HFF-Myc (cell line): ENCODE measurements around the gene WDR33.

Source experiments
- DNase-seq: peaks from one replicate; pipeline ENCODE4 v3.0.0-alpha.2; 2011; ENCODE audit warnings: low read depth; ENCODE audit errors: extremely low read depth
- H3K4me3 ChIP-seq: replicated peaks from 2 replicates; pipeline ENCODE4 v1.5.1; 2011; ENCODE audit warnings: low read depth, mild to moderate bottlenecking, control low read depth, low read length
- TF ChIP-seq, protein P1 (sequence below): IDR thresholded peaks from 2 replicates; pipeline ENCODE4 v1.5.1; 2012; ENCODE audit warnings: mild to moderate bottlenecking, low read depth, low read length, control low read depth; ENCODE audit errors: missing control alignments

Gene WDR33

DNA sequence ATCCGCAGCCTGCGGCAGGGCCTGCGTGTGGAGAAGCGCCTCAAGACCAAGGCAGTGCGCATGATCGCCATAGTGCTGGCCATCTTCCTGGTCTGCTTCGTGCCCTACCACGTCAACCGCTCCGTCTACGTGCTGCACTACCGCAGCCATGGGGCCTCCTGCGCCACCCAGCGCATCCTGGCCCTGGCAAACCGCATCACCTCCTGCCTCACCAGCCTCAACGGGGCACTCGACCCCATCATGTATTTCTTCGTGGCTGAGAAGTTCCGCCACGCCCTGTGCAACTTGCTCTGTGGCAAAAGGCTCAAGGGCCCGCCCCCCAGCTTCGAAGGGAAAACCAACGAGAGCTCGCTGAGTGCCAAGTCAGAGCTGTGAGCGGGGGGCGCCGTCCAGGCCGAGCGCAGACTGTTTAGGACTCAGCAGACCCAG, 159.6 kb downstream of the WDR33 start:
- TF ChIP-seq, protein P1, sequence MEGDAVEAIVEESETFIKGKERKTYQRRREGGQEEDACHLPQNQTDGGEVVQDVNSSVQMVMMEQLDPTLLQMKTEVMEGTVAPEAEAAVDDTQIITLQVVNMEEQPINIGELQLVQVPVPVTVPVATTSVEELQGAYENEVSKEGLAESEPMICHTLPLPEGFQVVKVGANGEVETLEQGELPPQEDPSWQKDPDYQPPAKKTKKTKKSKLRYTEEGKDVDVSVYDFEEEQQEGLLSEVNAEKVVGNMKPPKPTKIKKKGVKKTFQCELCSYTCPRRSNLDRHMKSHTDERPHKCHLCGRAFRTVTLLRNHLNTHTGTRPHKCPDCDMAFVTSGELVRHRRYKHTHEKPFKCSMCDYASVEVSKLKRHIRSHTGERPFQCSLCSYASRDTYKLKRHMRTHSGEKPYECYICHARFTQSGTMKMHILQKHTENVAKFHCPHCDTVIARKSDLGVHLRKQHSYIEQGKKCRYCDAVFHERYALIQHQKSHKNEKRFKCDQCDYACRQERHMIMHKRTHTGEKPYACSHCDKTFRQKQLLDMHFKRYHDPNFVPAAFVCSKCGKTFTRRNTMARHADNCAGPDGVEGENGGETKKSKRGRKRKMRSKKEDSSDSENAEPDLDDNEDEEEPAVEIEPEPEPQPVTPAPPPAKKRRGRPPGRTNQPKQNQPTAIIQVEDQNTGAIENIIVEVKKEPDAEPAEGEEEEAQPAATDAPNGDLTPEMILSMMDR = no peak

More for the DNA sequence above, 159.6 kb downstream of the WDR33 start:
- no peak for DNase-seq
- H3K4me3 ChIP-seq = no peak overlapping the region
